HAP-1 (cell line): ENCODE measurements around the gene ALDH2.

Experiments
- DNase-seq, 2 experiments: peaks; one replicate each; pipeline ENCODE4 v3.0.0-alpha.2; 2016 to 2020; ENCODE audit warnings: low spot score in 2 of 2
- H3K27me3 ChIP-seq: fragments of 250-450 bp; sonication (Bioruptor Pico); 2 replicates; pipeline ENCODE4 v1.5.1; 2020; ENCODE audit warnings: low read depth, mild to moderate bottlenecking, moderate library complexity
- H3K36me3 ChIP-seq: fragments of 250-450 bp; sonication (Bioruptor Pico); replicated peaks from 2 replicates; pipeline ENCODE4 v1.5.1; 2020; ENCODE audit warnings: mild to moderate bottlenecking
- H3K4me1 ChIP-seq: fragments of 250-450 bp; sonication (Bioruptor Pico); 2 replicates; pipeline ENCODE4 v1.5.1; 2020; ENCODE audit warnings: mild to moderate bottlenecking
- H3K4me3 ChIP-seq: fragments of 250-450 bp; sonication (Bioruptor Pico); 2 replicates; pipeline ENCODE4 v1.5.1; 2020; ENCODE audit warnings: mild to moderate bottlenecking, moderate library complexity
- H3K9me3 ChIP-seq: fragments of 250-450 bp; sonication (Bioruptor Pico); 2 replicates; pipeline ENCODE4 v1.5.1; 2020; ENCODE audit warnings: mild to moderate bottlenecking, moderate library complexity
- in situ Hi-C: fragments of 300-500 bp; cut with MboI; formaldehyde crosslinking; loops from 3 replicates; pipeline ENCODE4 v1.14.3; 2020; ENCODE audit warnings: low sequenced_read_pairs, inconsistent platforms, mixed read lengths

ALDH2 gene

GRCh38 chr12:111785651-111786050 lies 18.9 kb downstream of the ALDH2 start:
- no peaks in the 10 kb centered on the region for H3K9me3 ChIP-seq
- in situ Hi-C loops, result no loop called here
- H3K4me1 ChIP-seq, result no peaks in the 10 kb centered on the region
- no peaks in the 10 kb centered on the region for H3K27me3 ChIP-seq
- no peak for DNase-seq
- no peaks in the 10 kb centered on the region for H3K36me3 ChIP-seq
- H3K4me3 ChIP-seq, result no peak overlapping the region

- Histone ChIP-seq H3K36me3 (no peaks in the 10 kb centered on the region), H3K27me3 (no peaks in the 10 kb centered on the region), H3K4me3 (no peak overlapping the region), H3K4me1 (no peaks in the 10 kb centered on the region), H3K9me3 (no peaks in the 10 kb centered on the region)
- DNase-seq, result peak; percentile 21 to 64
- in situ Hi-C loops, result no loop called here
Observed at GRCh38 chr12:111788178-111788654, 21.5 kb downstream of the ALDH2 start.

GRCh38 chr12:111789779-111790178 lies 23.0 kb downstream of the ALDH2 start:
- DNase-seq, result no peak
- no peak overlapping the region for H3K4me3 ChIP-seq
- H3K36me3 ChIP-seq, result no peaks in the 10 kb centered on the region
- no peaks in the 10 kb centered on the region for H3K27me3 ChIP-seq
- H3K4me1 ChIP-seq, result no peaks in the 10 kb centered on the region
- H3K9me3 ChIP-seq, result no peaks in the 10 kb centered on the region
- in situ Hi-C loops, result no loop called here

GRCh38 chr12:111791507-111791906 lies 24.8 kb downstream of the ALDH2 start:
- no peak for DNase-seq
- Histone ChIP-seq H3K36me3 (no peaks in the 10 kb centered on the region), H3K4me3 (no peak overlapping the region), H3K4me1 (no peaks in the 10 kb centered on the region), H3K9me3 (no peaks in the 10 kb centered on the region), H3K27me3 (no peaks in the 10 kb centered on the region)
- in situ Hi-C loops, result no loop called here

- H3K9me3 ChIP-seq, result no peaks in the 10 kb centered on the region
- no peak for DNase-seq
- H3K4me1 ChIP-seq, result no peaks in the 10 kb centered on the region
- no peak overlapping the region for H3K4me3 ChIP-seq
- H3K27me3 ChIP-seq, result no peaks in the 10 kb centered on the region
- H3K36me3 ChIP-seq, result no peaks in the 10 kb centered on the region
- in situ Hi-C loops, result no loop called here
Observed at GRCh38 chr12:111792155-111792855, 25.6 kb downstream of the ALDH2 start.

- Histone ChIP-seq H3K9me3 (no peaks in the 10 kb centered on the region), H3K36me3 (no peaks in the 10 kb centered on the region), H3K4me1 (no peaks in the 10 kb centered on the region), H3K27me3 (no peaks in the 10 kb centered on the region), H3K4me3 (no peak overlapping the region)
- no peak for DNase-seq
- in situ Hi-C loops, result no loop called here
Observed at GRCh38 chr12:111792856-111793235, 26.1 kb downstream of the ALDH2 start.

- Histone ChIP-seq H3K4me3 (no peak overlapping the region), H3K27me3 (no peaks in the 10 kb centered on the region), H3K4me1 (no peaks in the 10 kb centered on the region), H3K9me3 (no peaks in the 10 kb centered on the region), H3K36me3 (no peaks in the 10 kb centered on the region)
- DNase-seq, result no peak
- in situ Hi-C loops, result no loop called here
Observed at GRCh38 chr12:111798182-111798581, 31.4 kb downstream of the ALDH2 start.

- in situ Hi-C loops, result no loop called here
- Histone ChIP-seq H3K4me3 (no peak overlapping the region), H3K4me1 (no peaks in the 10 kb centered on the region), H3K36me3 (no peaks in the 10 kb centered on the region), H3K27me3 (no peaks in the 10 kb centered on the region), H3K9me3 (no peaks in the 10 kb centered on the region)
- DNase-seq, result no peak
Observed at GRCh38 chr12:111799758-111800157, 33.0 kb downstream of the ALDH2 start.

- Histone ChIP-seq H3K4me3 (no peak overlapping the region), H3K36me3 (no peaks in the 10 kb centered on the region), H3K27me3 (no peaks in the 10 kb centered on the region), H3K9me3 (no peaks in the 10 kb centered on the region), H3K4me1 (no peaks in the 10 kb centered on the region)
- no peak for DNase-seq
- in situ Hi-C loops, result no loop called here
Observed at GRCh38 chr12:111803038-111803626, 36.4 kb downstream of the ALDH2 start.

GRCh38 chr12:111803851-111804250 lies 37.1 kb downstream of the ALDH2 start:
- H3K27me3 ChIP-seq, result no peaks in the 10 kb centered on the region
- in situ Hi-C loops, result no loop called here
- H3K9me3 ChIP-seq, result no peaks in the 10 kb centered on the region
- DNase-seq, result no peak
- H3K4me1 ChIP-seq, result no peaks in the 10 kb centered on the region
- H3K4me3 ChIP-seq, result no peak overlapping the region
- no peaks in the 10 kb centered on the region for H3K36me3 ChIP-seq

GRCh38 chr12:111806304-111806703 lies 39.6 kb downstream of the ALDH2 start:
- no peak for DNase-seq
- Histone ChIP-seq H3K4me1 (no peaks in the 10 kb centered on the region), H3K4me3 (no peak overlapping the region), H3K36me3 (no peaks in the 10 kb centered on the region), H3K9me3 (no peaks in the 10 kb centered on the region), H3K27me3 (no peaks in the 10 kb centered on the region)
- in situ Hi-C loops, result no loop called here

- in situ Hi-C loops, result no loop called here
- DNase-seq, result no peak
- Histone ChIP-seq H3K9me3 (no peaks in the 10 kb centered on the region), H3K36me3 (no peaks in the 10 kb centered on the region), H3K27me3 (no peaks in the 10 kb centered on the region), H3K4me1 (no peaks in the 10 kb centered on the region), H3K4me3 (no peak overlapping the region)
Observed at GRCh38 chr12:111807232-111807631, 40.5 kb downstream of the ALDH2 start.

- no peak overlapping the region for H3K4me3 ChIP-seq
- no peaks in the 10 kb centered on the region for H3K9me3 ChIP-seq
- peaks cover 6% of the 10 kb centered on the region; the same call in 1 of the 2 replicates for H3K4me1 ChIP-seq
- in situ Hi-C loops, result loop anchor here (5.0 kb wide), 1 partner anchor 61 kb away; no protein-coding TSS in a partner anchor
- H3K27me3 ChIP-seq, result no peaks in the 10 kb centered on the region
- no peaks in the 10 kb centered on the region for H3K36me3 ChIP-seq
- DNase-seq, result peak; percentile 76 to 86
Observed at GRCh38 chr12:111812881-111813741, 46.4 kb downstream of the ALDH2 start.

- Histone ChIP-seq H3K27me3 (no peaks in the 10 kb centered on the region), H3K4me1 (peaks cover 18% of the 10 kb centered on the region), H3K36me3 (no peaks in the 10 kb centered on the region), H3K9me3 (no peaks in the 10 kb centered on the region), H3K4me3 (no peak overlapping the region)
- peak in 1 of 2 experiments; percentile 21 for DNase-seq
- in situ Hi-C loops, result no loop called here
Observed at GRCh38 chr12:111816065-111816615, 49.4 kb downstream of the ALDH2 start.
